D721Med (cell line): ENCODE results near the gene DAPK3.
"Not testable (repeated sequence)": the region's sequence is repeated elsewhere in the genome, so short reads cannot be mapped to it uniquely, and the experiment has no call there.

Experiments used
- DNase-seq: peaks from one replicate; pipeline ENCODE4 v3.0.0; 2011; ENCODE audit warnings: low spot score; ENCODE audit not compliant: insufficient read length
- FAIRE-seq: peaks from 2 replicates; lab custom pipeline; 2011; peaks lifted over from hg19 to GRCh38; lab: Jason Lieb, UNC
- TF ChIP-seq, protein P1 (sequence below): IDR thresholded peaks from 2 replicates; pipeline ENCODE4 v1.5.1; 2012; ENCODE audit warnings: mild to moderate bottlenecking, control low read depth; ENCODE audit not compliant: insufficient read depth; ENCODE audit errors: missing control alignments

The DAPK3 gene

DNA sequence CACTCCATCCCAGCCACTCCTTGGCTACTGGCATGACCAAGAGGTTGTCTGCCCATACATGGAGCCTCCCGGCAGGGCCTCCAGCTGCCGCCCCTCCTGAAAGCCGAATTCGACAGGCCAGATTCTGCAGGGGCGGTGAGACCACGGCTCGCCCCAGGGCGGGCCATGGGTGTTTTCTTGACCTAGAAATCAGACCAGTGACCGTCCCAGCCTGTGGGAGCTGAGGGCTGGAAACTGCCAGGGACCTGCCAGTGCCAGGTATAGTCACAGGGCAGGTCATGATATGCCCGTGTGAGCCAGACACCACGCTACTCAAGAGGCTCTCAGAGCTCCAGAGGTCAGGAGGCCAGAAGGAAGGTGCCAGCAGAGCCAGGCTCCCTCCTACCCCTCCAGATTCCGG, 16.8 kb downstream of the DAPK3 start:
- no peak for FAIRE-seq
- TF ChIP-seq, protein P1, sequence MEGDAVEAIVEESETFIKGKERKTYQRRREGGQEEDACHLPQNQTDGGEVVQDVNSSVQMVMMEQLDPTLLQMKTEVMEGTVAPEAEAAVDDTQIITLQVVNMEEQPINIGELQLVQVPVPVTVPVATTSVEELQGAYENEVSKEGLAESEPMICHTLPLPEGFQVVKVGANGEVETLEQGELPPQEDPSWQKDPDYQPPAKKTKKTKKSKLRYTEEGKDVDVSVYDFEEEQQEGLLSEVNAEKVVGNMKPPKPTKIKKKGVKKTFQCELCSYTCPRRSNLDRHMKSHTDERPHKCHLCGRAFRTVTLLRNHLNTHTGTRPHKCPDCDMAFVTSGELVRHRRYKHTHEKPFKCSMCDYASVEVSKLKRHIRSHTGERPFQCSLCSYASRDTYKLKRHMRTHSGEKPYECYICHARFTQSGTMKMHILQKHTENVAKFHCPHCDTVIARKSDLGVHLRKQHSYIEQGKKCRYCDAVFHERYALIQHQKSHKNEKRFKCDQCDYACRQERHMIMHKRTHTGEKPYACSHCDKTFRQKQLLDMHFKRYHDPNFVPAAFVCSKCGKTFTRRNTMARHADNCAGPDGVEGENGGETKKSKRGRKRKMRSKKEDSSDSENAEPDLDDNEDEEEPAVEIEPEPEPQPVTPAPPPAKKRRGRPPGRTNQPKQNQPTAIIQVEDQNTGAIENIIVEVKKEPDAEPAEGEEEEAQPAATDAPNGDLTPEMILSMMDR = no peak

DNA sequence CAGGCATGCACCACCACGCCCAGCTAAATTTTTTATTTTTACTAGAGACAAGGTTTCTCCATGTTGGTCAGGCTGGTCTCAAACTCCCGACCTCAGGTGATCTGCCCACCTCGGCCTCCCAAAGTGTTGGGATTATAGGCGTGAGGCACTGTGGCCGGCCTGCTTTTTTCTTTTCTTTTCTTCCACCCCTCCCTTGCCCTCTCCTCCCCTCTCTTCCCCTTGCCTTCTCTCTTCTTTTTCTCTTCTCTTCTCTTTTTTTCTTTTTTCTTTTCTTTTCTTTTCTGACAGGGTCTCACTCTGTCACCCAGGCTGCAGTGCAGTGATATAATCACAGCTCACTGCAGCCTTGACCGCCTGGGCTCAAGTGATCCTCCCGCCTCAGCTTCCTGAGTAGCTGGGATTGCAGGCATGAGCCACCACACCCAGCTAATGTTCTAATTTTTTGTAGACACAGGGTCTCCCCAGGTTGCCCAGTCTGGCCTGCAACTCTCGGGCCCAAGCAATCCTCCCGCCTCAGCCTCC, 18.1 kb downstream of the DAPK3 start:
- not testable (repeated sequence) for DNase-seq, FAIRE-seq

More for the DNA sequence above, 16.8 kb downstream of the DAPK3 start:
- no peak for DNase-seq

DNA sequence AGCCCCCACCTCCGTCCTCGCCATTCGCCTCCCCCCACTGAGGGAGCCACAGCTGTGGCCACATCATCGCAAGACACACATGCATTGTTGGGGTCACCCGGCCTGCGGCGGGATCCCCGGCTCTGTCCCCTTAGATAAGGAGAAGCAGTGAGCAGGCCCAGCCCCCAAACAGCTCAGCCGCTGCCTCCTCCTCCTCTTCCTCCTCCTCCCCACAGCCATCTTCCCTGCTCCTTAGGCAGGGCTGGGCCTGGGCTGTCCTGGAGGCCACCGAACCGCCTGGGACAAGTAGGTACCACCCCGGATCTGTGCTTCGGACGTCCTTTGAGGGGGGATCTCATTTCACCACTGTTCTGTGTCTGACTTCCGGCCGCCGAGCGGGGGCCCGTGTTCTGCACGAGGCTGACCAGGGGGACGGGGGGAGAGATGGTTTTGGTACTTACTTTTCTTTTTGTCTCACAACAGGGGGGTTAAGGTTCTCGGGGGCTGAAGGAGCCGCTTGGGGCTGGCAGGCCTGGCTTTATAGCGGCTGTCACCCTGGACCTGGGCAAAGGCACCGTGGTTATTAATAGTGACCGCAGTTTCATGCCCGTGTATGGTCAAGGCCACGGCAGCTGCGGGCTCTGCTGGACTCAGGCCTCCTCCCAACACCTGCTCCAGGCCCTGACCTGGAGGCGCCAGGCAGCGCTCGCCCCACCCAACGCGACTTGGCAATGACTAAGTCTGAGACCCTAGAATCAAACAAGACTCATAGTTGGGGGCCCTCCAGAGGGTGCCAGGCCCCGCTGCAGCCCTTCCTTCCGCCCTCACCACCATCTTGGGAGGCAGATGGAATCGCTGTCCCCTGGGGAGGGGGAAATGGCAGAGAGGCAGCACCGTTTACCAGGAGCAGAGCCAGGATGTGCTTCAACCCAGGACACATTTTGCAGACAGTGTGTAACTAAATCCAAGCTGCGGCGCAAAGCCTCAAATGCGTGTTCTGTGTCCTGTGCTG, 19.7 kb downstream of the DAPK3 start:
- FAIRE-seq (no peak), DNase-seq (no peak)
- TF ChIP-seq, protein P1 = no peak

DNA sequence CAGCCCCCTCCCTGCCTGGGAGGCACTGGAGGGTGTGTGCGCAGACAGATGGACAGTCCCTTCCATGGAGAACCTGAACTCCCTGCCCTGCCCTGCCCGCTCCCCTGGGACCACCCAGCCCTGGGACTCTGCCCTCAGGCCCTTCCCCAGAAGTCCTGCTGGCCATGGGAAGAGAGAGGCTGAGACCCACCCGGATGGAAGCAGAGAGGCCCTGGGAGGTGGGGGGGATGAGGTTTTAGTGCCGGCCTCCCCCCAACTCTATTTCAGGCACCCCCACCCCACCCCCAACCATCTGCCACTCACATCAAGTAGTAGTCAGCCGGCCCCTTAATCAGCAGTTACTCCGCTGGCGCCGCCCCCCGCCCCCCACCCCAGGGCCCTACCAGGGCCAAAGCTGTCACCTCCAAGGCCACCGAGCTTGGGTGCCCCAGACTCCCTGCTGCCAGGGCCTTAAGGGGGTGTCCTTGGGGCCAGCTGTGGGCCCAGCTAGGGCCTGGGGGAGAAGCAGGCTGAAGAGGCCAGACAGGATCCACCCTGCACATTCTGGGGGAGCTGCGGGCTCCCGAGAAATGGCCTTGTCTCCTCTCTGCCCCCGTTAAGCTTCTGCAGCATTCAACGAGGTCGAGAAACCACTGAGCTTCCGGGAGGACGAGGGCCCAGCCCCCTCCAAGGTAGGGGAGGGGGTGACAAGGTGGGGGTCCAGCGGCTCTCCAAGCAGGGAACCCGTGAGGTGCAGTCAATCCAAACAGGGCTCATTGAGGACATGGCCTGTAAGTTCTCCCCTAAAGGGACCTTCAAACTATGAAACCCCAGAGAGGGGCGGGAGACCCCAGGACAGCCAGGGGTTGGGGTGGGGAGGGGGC, 20.7 kb downstream of the DAPK3 start:
- TF ChIP-seq, protein P1 = no peak
- DNase-seq (no peak), FAIRE-seq (no peak)

DNA sequence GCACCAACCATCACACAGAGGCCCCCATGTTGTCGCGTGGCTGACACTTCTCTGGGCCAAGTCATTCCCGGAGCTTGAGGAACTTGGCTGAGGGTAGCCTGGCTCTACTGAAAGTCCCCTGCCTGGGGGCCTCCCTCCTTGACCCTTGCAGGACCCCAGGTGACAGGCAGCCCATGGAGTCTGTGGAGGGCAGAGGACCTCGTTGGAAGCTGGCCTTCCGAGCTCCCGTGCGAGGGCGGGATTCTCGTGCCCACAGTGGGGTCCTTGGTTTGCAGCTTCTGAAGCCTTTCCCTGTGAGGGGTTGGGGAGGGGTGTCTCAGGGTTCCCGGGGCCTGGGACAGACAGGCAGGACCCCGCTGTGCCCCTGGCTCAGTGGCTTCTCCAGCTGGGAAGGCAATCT, 21.6 kb downstream of the DAPK3 start:
- TF ChIP-seq, protein P1 = no peak
- no peak for DNase-seq
- no peak for FAIRE-seq

DNA sequence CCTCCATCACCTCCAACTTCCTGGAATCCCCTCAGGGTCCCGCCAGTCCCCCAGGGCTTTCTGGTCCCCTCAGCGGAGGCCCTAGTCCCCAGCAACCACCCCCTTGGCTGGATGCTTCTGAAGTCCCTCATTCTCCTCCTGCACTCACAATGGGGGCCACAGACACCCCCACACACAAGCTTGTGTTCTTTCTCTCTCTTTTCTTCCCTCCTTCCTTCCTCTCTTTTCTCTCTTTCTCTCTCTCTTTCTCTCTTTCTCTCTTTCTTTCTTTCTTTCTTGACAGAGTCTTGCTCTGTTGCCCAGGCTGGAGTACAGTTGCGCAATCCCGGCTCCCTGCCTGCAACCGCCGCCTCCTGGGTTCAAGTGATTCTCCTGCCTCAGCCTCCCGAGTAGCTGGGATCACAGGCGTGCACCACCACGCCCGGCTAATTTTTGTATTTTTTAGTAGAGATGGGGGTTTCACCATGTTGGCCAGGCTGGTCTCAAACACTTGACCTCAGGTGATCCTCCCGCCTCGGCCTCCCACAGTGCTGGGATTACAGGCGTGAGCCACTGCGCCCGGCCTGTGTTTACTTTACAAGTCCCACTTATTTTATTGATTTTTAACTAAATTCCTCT, 23.5 kb downstream of the DAPK3 start:
- not testable (repeated sequence) for FAIRE-seq, DNase-seq

DNA sequence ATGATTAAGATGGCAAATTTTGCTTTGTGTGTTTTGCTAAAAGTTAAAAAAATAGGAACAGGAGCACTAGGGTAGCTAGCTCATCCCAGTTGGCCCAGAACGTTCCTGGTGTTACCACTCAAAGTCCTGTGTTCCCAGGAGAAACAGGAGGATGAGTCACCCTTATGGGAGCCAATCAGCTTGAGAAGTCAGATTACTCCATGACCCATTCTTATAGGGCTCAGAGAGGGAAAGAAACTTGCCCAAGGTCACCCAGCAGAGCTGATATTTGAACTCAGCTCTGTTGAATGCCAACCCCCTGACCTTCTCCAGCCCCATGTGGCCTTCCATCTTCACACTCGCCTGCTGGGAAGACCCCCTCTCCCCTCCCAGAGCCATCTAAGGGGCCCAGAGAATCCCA, 25.1 kb downstream of the DAPK3 start:
- TF ChIP-seq, protein P1 = no peak
- DNase-seq (no peak), FAIRE-seq (no peak)
